HG02870 (cell line): ENCODE measurements around the gene CNTNAP2.

ENCODE experiments used
- ATAC-seq: cut with Tn5 transposase; IDR thresholded peaks from one replicate; pipeline ENCODE4 v1.9.1; 2021; ENCODE audit warnings: mild to moderate bottlenecking, moderate library complexity; ENCODE audit not compliant: unreplicated experiment

Gene CNTNAP2

GRCh38 chr7:148210804-148211325 lies 2094.3 kb downstream of the CNTNAP2 start:
- no peak for ATAC-seq

GRCh38 chr7:148211740-148212151 lies 2095.1 kb downstream of the CNTNAP2 start:
- no peak for ATAC-seq

- ATAC-seq: no peak
Measured at GRCh38 chr7:148212731-148213130, 2096.1 kb downstream of the CNTNAP2 start.

- ATAC-seq: no peak
Measured at GRCh38 chr7:148214101-148214500, 2097.5 kb downstream of the CNTNAP2 start.

- no peak for ATAC-seq
Measured at GRCh38 chr7:148218603-148219002, 2102.0 kb downstream of the CNTNAP2 start.

GRCh38 chr7:148222721-148223120 lies 2106.1 kb downstream of the CNTNAP2 start:
- ATAC-seq: no peak

- no peak for ATAC-seq
Measured at GRCh38 chr7:148223160-148223559, 2106.6 kb downstream of the CNTNAP2 start.

- no peak for ATAC-seq
Measured at GRCh38 chr7:148223738-148224137, 2107.1 kb downstream of the CNTNAP2 start.

- ATAC-seq: no peak
Measured at GRCh38 chr7:148230296-148230695, 2113.7 kb downstream of the CNTNAP2 start.

- no peak for ATAC-seq
Measured at GRCh38 chr7:148230883-148231282, 2114.3 kb downstream of the CNTNAP2 start.

- ATAC-seq: no peak
Measured at GRCh38 chr7:148232784-148233183, 2116.2 kb downstream of the CNTNAP2 start.

- no peak for ATAC-seq
Measured at GRCh38 chr7:148234715-148235114, 2118.1 kb downstream of the CNTNAP2 start.

GRCh38 chr7:148238761-148239325 lies 2122.2 kb downstream of the CNTNAP2 start:
- ATAC-seq: no peak

GRCh38 chr7:148241700-148242293 lies 2125.2 kb downstream of the CNTNAP2 start:
- ATAC-seq: no peak

- ATAC-seq: peak; percentile 86
Measured at GRCh38 chr7:148242294-148242821, 2125.8 kb downstream of the CNTNAP2 start.

GRCh38 chr7:148245381-148245780 lies 2128.8 kb downstream of the CNTNAP2 start:
- no peak for ATAC-seq

GRCh38 chr7:148253629-148254028 lies 2137.0 kb downstream of the CNTNAP2 start:
- ATAC-seq: peak; percentile 95

GRCh38 chr7:148255333-148255732 lies 2138.7 kb downstream of the CNTNAP2 start:
- no peak for ATAC-seq

- peak; percentile 41 for ATAC-seq
Measured at GRCh38 chr7:148256433-148256832, 2139.8 kb downstream of the CNTNAP2 start.

GRCh38 chr7:148260599-148260998 lies 2144.0 kb downstream of the CNTNAP2 start:
- no peak for ATAC-seq

- no peak for ATAC-seq
Measured at GRCh38 chr7:148261523-148261922, 2144.9 kb downstream of the CNTNAP2 start.

GRCh38 chr7:148261996-148262688 lies 2145.5 kb downstream of the CNTNAP2 start:
- no peak for ATAC-seq
